Keratinocyte (primary cell): ENCODE data around the gene SLC49A4. TPM values are rescaled to one million over a fixed set of nuclear protein-coding genes. Genes with fewer than 3 reads are reported as not detected.
A peak's percentile ranks its signal among the peaks of the same experiment; 100 is the strongest.

ENCODE experiments used
- DNase-seq: peaks from one replicate; pipeline ENCODE4 v3.0.0-alpha.2; 2011; ENCODE audit warnings: low read depth, missing footprints, low spot score
- FAIRE-seq: peaks from 2 replicates; lab custom pipeline; 2011; peaks lifted over from hg19 to GRCh38; lab: Jason Lieb, UNC
- H2AFZ ChIP-seq: 2 replicates; pipeline ENCODE4 v1.6.0; 2012; ENCODE audit warnings: low read length, control low read depth, inconsistent platforms; ENCODE audit not compliant: control insufficient read depth
- H3K27ac ChIP-seq: 2 replicates; pipeline ENCODE4 v1.5.1; 2011; ENCODE audit warnings: low read length; ENCODE audit not compliant: control insufficient read depth, insufficient read depth
- H3K27me3 ChIP-seq: 3 replicates; pipeline ENCODE4 v1.6.0; 2011; ENCODE audit warnings: low read length; ENCODE audit not compliant: control insufficient read depth, insufficient read depth; ENCODE audit errors: extremely low read depth
- H3K36me3 ChIP-seq, 2 experiments: 2 replicates in 1 of 2; 3 replicates in 1 of 2; pipeline ENCODE4 v1.5.1; 2011; ENCODE audit warnings: low read length in 2 of 2, mild to moderate bottlenecking in 1 of 2; ENCODE audit not compliant: control insufficient read depth in 2 of 2, insufficient read depth in 2 of 2; ENCODE audit errors: extremely low read depth in 1 of 2
- H3K4me1 ChIP-seq: 3 replicates; pipeline ENCODE4 v1.5.1; 2011; ENCODE audit warnings: low read length; ENCODE audit not compliant: control insufficient read depth, insufficient read depth; ENCODE audit errors: extremely low read depth
- H3K4me2 ChIP-seq: 3 replicates; pipeline ENCODE4 v1.6.0; 2011; ENCODE audit warnings: low read depth, low read length; ENCODE audit not compliant: control insufficient read depth, insufficient read depth; ENCODE audit errors: extremely low read depth
- H3K4me3 ChIP-seq, 3 experiments: fragments of 200-600 bp in 1 of 3; sonication (generic) in 1 of 3; 2 replicates in 2 of 3; 3 replicates in 1 of 3; pipeline ENCODE4 v1.5.1; 2011 to 2016; ENCODE audit warnings: low read length in 3 of 3, mild to moderate bottlenecking in 3 of 3, control low read depth in 2 of 3, inconsistent platforms in 1 of 3, low read depth in 1 of 3, mixed read lengths in 1 of 3, mixed run types in 1 of 3, moderate library complexity in 1 of 3; ENCODE audit not compliant: control insufficient read depth in 2 of 3, insufficient read depth in 2 of 3; ENCODE audit errors: extremely low read depth in 1 of 3
- H3K79me2 ChIP-seq: 2 replicates; pipeline ENCODE4 v1.6.0; 2012; ENCODE audit warnings: low read length; ENCODE audit not compliant: control insufficient read depth, insufficient read depth
- H3K9ac ChIP-seq: 3 replicates; pipeline ENCODE4 v1.6.0; 2011; ENCODE audit warnings: low read length; ENCODE audit not compliant: control insufficient read depth, insufficient read depth; ENCODE audit errors: extremely low read depth
- H3K9me1 ChIP-seq: 3 replicates; pipeline ENCODE4 v1.6.0; 2011; ENCODE audit warnings: low read length; ENCODE audit not compliant: control insufficient read depth, insufficient read depth; ENCODE audit errors: extremely low read depth
- H3K9me3 ChIP-seq: 2 replicates; pipeline ENCODE4 v1.5.1; 2012; ENCODE audit warnings: low read depth, low read length; ENCODE audit not compliant: control insufficient read depth
- H4K20me1 ChIP-seq: 3 replicates; pipeline ENCODE4 v1.6.0; 2011; ENCODE audit warnings: low read length; ENCODE audit not compliant: control insufficient read depth, insufficient read depth; ENCODE audit errors: extremely low read depth
- EZH2 ChIP-seq: IDR thresholded peaks from one replicate; pipeline ENCODE4 v1.6.1; 2012; ENCODE audit warnings: inconsistent platforms, mild to moderate bottlenecking, low read length, moderate library complexity
- dilution Hi-C: fragments of 300-500 bp; cut with MboI; formaldehyde crosslinking; loops from one replicate; pipeline ENCODE4 v1.7.0; 2020; ENCODE audit warnings: low sequenced_read_pairs; ENCODE audit not compliant: extremely low pct_ligation_motif_present
- polyA plus RNA-seq, 5 experiments: library from polyadenylated mRNA; depleted of rRNA in 3 of 5; stranded (reverse) in 3 of 5; stranded (forward) in 1 of 5; unstranded in 1 of 5; fragments of >200 nt; gene quantifications; 1 replicate in 1 of 5; 2 replicates in 3 of 5; 3 replicates in 1 of 5; pipeline versions ENCODE4 v1.2.1 to v1.2.3, GENCODE V29; 2011 to 2012; ENCODE audit warnings: missing spikeins in 2 of 5, low read depth in 1 of 5, low replicate concordance in 1 of 5
- TF ChIP-seq, protein P1 (sequence below), 3 experiments: IDR thresholded peaks in 1 of 3; conservative IDR thresholded peaks in 1 of 3; optimal IDR thresholded peaks in 1 of 3; 2 replicates in 2 of 3; 3 replicates in 1 of 3; pipeline versions ENCODE3 to v1.5.1; 2011; ENCODE audit warnings: low read length in 3 of 3, mild to moderate bottlenecking in 3 of 3, moderate library complexity in 2 of 3, control low read depth in 1 of 3, inconsistent platforms in 1 of 3; ENCODE audit not compliant: insufficient read depth in 2 of 3; ENCODE audit errors: extremely low read depth in 1 of 3

SLC49A4 gene
- polyA plus RNA-seq, 1 donor (not counting 4 experiments of a cell fraction or from before 2014, with no cell fraction given), result 18.2 TPM

DNA sequence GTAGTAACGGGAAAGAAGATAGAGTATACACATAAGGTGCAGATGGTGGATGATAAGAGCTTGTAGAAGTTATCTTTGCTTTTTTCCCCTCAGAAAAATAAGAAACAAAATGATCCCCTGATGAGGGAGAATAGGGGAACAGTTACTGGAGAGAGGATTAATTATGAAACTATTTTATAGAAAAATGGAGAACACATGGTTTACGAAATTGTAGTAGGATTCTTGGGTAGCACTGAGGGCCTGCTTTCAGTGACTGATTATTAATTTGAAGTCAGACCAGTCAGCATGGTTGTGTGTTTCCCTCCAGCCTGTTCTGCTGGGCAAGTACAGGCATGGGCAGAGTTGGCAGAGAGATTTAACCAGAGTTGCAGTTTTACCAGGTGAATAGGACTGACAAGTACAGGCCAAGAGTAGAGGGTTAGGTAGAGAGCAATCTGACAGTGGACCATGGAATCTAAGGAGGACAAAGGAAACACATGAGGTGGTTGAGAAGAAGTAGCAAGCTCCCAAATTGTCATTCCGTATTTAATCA lies 5.9 kb downstream of the SLC49A4 start:
- H3K79me2 ChIP-seq, result peaks cover 6% of the 10 kb centered on the region
- TF ChIP-seq, protein P1, sequence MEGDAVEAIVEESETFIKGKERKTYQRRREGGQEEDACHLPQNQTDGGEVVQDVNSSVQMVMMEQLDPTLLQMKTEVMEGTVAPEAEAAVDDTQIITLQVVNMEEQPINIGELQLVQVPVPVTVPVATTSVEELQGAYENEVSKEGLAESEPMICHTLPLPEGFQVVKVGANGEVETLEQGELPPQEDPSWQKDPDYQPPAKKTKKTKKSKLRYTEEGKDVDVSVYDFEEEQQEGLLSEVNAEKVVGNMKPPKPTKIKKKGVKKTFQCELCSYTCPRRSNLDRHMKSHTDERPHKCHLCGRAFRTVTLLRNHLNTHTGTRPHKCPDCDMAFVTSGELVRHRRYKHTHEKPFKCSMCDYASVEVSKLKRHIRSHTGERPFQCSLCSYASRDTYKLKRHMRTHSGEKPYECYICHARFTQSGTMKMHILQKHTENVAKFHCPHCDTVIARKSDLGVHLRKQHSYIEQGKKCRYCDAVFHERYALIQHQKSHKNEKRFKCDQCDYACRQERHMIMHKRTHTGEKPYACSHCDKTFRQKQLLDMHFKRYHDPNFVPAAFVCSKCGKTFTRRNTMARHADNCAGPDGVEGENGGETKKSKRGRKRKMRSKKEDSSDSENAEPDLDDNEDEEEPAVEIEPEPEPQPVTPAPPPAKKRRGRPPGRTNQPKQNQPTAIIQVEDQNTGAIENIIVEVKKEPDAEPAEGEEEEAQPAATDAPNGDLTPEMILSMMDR (optimal IDR thresholded peaks at IDR 0.05 in 1 of 3, IDR thresholded peaks at IDR 0.05 in 1 of 3, conservative IDR thresholded peaks at IDR 0.05 in 1 of 3; ENCODE audit: extremely low read depth in 1 of 3, insufficient read depth in 2 of 3, low read length in 3 of 3), result no peak
- H3K27me3 ChIP-seq, result no peaks in the 10 kb centered on the region
- no peak overlapping the region for H2AFZ ChIP-seq
- H3K27ac ChIP-seq, result peak overlapping the region; percentile 53
- H3K36me3 ChIP-seq, result no peaks in the 10 kb centered on the region
- H3K9me3 ChIP-seq, result no peaks in the 10 kb centered on the region
- H3K4me3 ChIP-seq, result no peak overlapping the region
- FAIRE-seq (peak; percentile 99), DNase-seq (peak; percentile 49)
- dilution Hi-C loops, result no loop called here
- H3K9me1 ChIP-seq, result no peaks in the 10 kb centered on the region
- H3K4me1 ChIP-seq, result peaks cover 37% of the 10 kb centered on the region
- H3K4me2 ChIP-seq, result peak overlapping the region; percentile 31
- H3K9ac ChIP-seq, result no peak overlapping the region
- H4K20me1 ChIP-seq, result no peaks in the 10 kb centered on the region

DNA sequence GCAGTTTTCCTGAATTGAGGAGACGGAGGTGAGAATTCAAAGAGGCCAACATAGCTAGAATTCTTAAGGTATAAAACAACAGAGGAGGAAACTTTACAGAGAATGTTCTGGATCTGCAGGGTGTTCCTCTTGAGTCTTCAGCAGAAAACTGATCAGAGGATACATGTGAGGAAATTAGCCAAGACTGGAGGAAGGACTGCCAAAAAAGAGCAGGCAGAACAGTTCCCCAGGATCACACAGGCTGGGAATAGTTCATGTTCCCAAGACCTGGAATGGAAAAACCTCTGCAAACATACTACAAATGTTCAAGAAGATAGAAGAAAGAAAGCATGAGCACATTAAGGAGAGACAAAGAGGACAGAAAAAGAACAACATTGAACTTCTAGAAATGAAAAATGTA lies 7.5 kb downstream of the SLC49A4 start:
- Histone ChIP-seq H3K79me2 (peaks cover 3% of the 10 kb centered on the region), H4K20me1 (no peaks in the 10 kb centered on the region), H3K9ac (no peak overlapping the region), H3K4me2 (no peak overlapping the region), H2AFZ (no peak overlapping the region), H3K36me3 (no peaks in the 10 kb centered on the region), H3K27ac (no peak overlapping the region), H3K9me1 (no peaks in the 10 kb centered on the region), H3K4me3 (no peak overlapping the region), H3K9me3 (no peaks in the 10 kb centered on the region), H3K4me1 (peaks cover 27% of the 10 kb centered on the region), H3K27me3 (no peaks in the 10 kb centered on the region)
- FAIRE-seq (no peak), DNase-seq (no peak)
- no peak for TF ChIP-seq EZH2
- TF ChIP-seq, protein P1 (optimal IDR thresholded peaks at IDR 0.05 in 1 of 3, IDR thresholded peaks at IDR 0.05 in 1 of 3, conservative IDR thresholded peaks at IDR 0.05 in 1 of 3; ENCODE audit: extremely low read depth in 1 of 3, insufficient read depth in 2 of 3, low read length in 3 of 3), result no peak
- dilution Hi-C loops, result no loop called here
